PC-3 (cell line): ENCODE data around the gene PSG5.

Experiments
- EZH2 ChIP-seq: fragments of 300-600 bp; sonication (generic); IDR thresholded peaks from one replicate; pipeline ENCODE4 v1.6.1; 2017; ENCODE audit warnings: antibody characterized with exemption, mild to moderate bottlenecking, low read length; ENCODE audit not compliant: unreplicated experiment
- TF ChIP-seq, protein P1 (sequence below): fragments of 300-600 bp; sonication (generic); conservative IDR thresholded peaks from 2 replicates; pipeline ENCODE4 v1.5.1; 2017; ENCODE audit warnings: antibody characterized with exemption, low read depth, mild to moderate bottlenecking, low read length

DNA sequence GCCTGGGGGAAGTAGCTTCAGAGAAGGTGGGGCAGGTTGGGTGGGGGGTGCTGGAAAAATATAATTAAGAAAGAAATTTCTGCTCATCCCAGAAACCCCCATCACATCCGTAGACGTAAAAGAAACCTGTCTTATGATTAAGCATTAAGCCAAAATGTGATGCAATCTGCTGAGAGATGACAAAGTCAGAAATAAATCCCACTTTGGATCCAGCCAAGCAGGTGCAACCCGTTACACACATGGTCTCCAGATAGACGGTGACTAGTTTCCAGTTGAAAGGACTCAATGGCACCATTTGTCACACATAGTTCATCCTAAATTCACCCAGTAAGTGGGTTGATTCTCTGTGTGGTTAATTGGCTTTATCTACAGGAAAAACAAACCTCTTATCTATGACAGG is 34.1 kb downstream of the PSG5 start:
- TF ChIP-seq, protein P1, sequence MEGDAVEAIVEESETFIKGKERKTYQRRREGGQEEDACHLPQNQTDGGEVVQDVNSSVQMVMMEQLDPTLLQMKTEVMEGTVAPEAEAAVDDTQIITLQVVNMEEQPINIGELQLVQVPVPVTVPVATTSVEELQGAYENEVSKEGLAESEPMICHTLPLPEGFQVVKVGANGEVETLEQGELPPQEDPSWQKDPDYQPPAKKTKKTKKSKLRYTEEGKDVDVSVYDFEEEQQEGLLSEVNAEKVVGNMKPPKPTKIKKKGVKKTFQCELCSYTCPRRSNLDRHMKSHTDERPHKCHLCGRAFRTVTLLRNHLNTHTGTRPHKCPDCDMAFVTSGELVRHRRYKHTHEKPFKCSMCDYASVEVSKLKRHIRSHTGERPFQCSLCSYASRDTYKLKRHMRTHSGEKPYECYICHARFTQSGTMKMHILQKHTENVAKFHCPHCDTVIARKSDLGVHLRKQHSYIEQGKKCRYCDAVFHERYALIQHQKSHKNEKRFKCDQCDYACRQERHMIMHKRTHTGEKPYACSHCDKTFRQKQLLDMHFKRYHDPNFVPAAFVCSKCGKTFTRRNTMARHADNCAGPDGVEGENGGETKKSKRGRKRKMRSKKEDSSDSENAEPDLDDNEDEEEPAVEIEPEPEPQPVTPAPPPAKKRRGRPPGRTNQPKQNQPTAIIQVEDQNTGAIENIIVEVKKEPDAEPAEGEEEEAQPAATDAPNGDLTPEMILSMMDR, result no peak
- TF ChIP-seq EZH2, result no peak
